Keratinocyte (primary cell): ENCODE measurements around the gene SIVA1.

Experiments used
- CTCF ChIP-seq, 3 experiments: IDR thresholded peaks in 1 of 3; conservative IDR thresholded peaks in 1 of 3; optimal IDR thresholded peaks in 1 of 3; 2 replicates in 2 of 3; 3 replicates in 1 of 3; pipeline versions ENCODE3 to v1.5.1; 2011; ENCODE audit warnings: low read length in 3 of 3, mild to moderate bottlenecking in 3 of 3, moderate library complexity in 2 of 3, control low read depth in 1 of 3, inconsistent platforms in 1 of 3; ENCODE audit not compliant: insufficient read depth in 2 of 3; ENCODE audit errors: extremely low read depth in 1 of 3
- EZH2 ChIP-seq: IDR thresholded peaks from one replicate; pipeline ENCODE4 v1.6.1; 2012; ENCODE audit warnings: inconsistent platforms, mild to moderate bottlenecking, low read length, moderate library complexity

- TF ChIP-seq CTCF (optimal IDR thresholded peaks at IDR 0.05 in 1 of 3, IDR thresholded peaks at IDR 0.05 in 1 of 3, conservative IDR thresholded peaks at IDR 0.05 in 1 of 3; ENCODE audit: extremely low read depth in 1 of 3, insufficient read depth in 2 of 3, low read length in 3 of 3) (no peak), EZH2 (no peak)
These were observed 9.2 kb upstream of the SIVA1 start for GRCh38 chr14:104743461-104744380.
